ENCODE results near the gene NXN.
"Not testable (repeated sequence)": the region's sequence is repeated elsewhere in the genome, so short reads cannot be mapped to it uniquely, and the experiment has no call there.

The NXN gene

GRCh38 chr17:952592-952991 lies 27.0 kb downstream of the NXN start:
- peaks cover 33% of the 10 kb centered on the region for H3K27me3 Mint-ChIP-seq
- ATAC-seq (replicated peaks; ENCODE audit: extremely low read depth, poor library complexity, severe bottlenecking); H3K4me3 Mint-ChIP-seq; H3K36me3 Mint-ChIP-seq (ENCODE audit: insufficient read depth); DNase-seq (ENCODE audit: low spot score in 2 of 2); H3K4me1 Mint-ChIP-seq; H3K27ac Mint-ChIP-seq (ENCODE audit: low read depth); H3K9me3 Mint-ChIP-seq: not testable (repeated sequence)

DNA sequence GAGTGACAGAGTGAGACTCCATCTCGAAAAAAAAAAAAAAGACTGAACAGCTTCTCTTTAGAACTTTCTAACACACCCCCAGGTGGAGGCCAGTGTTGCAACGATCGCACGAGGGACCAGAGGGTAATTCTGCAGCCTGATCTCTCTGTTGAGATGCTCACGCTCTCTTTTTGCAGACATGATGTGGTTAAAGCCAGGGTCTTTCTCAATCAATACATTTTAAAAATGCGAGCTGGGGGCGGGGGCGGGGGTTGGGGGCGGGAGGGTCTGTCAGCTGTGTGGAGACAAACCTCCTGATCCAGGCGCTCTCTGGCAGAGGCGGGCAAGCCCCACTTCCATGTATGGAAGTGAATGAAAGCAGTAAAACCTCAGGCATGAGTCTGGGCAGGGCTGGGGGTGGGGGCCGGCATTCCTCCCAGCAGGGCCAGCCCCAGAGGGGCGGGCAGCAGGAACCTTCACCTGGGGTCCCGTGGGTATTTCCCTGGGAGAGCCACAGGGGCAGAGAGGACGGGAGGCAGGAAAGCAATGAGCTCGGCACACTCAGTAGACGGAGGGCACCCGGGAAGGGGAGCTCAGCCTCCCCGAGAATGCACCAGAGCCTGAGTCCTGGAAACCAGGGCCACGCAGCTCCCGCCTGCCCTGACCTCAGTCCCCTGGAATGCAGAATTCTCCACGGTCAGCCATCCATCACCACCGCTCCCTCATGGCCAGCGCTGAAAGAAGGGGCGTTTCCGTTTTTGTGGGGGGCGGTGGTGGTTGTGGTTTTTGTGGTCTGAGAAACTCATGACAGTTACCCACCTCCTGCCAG lies 28.0 kb downstream of the NXN start:
- no peak for DNase-seq (ENCODE audit: low spot score in 2 of 2)
- H3K27ac Mint-ChIP-seq (ENCODE audit: low read depth): no peak overlapping the region

GRCh38 chr17:949623-950303 lies 29.8 kb downstream of the NXN start:
- no peaks in the 10 kb centered on the region for H3K9me3 Mint-ChIP-seq
- ATAC-seq (replicated peaks; ENCODE audit: extremely low read depth, poor library complexity, severe bottlenecking) (no peak), DNase-seq (ENCODE audit: low spot score in 2 of 2) (no peak)
- no peak overlapping the region for H3K27ac Mint-ChIP-seq (ENCODE audit: low read depth)
- H3K4me1 Mint-ChIP-seq: no peaks in the 10 kb centered on the region
- peaks cover 30% of the 10 kb centered on the region for H3K27me3 Mint-ChIP-seq
- H3K4me3 Mint-ChIP-seq: no peak overlapping the region
- no peaks in the 10 kb centered on the region for H3K36me3 Mint-ChIP-seq (ENCODE audit: insufficient read depth)

More for the DNA sequence above, 28.0 kb downstream of the NXN start:
- H3K27me3 Mint-ChIP-seq: peaks cover 32% of the 10 kb centered on the region
- ATAC-seq (replicated peaks; ENCODE audit: extremely low read depth, poor library complexity, severe bottlenecking): no peak
- no peaks in the 10 kb centered on the region for H3K36me3 Mint-ChIP-seq (ENCODE audit: insufficient read depth)
- H3K4me3 Mint-ChIP-seq: no peak overlapping the region
- H3K4me1 Mint-ChIP-seq: no peaks in the 10 kb centered on the region
- no peaks in the 10 kb centered on the region for H3K9me3 Mint-ChIP-seq

- no peaks in the 10 kb centered on the region for H3K4me1 Mint-ChIP-seq
- DNase-seq (ENCODE audit: low spot score in 2 of 2): no peak
- peaks cover 24% of the 10 kb centered on the region for H3K27me3 Mint-ChIP-seq
- no peaks in the 10 kb centered on the region for H3K9me3 Mint-ChIP-seq
- H3K4me3 Mint-ChIP-seq: no peak overlapping the region
- H3K27ac Mint-ChIP-seq (ENCODE audit: low read depth): peak overlapping the region; percentile 56
- ATAC-seq (replicated peaks; ENCODE audit: extremely low read depth, poor library complexity, severe bottlenecking): no peak
- H3K36me3 Mint-ChIP-seq (ENCODE audit: insufficient read depth): no peaks in the 10 kb centered on the region
These were observed 31.2 kb downstream of the NXN start for GRCh38 chr17:948284-948852.

- DNase-seq (ENCODE audit: low spot score in 2 of 2): no peak
- Mint-ChIP-seq H3K27me3 (peaks cover 24% of the 10 kb centered on the region), H3K4me3 (no peak overlapping the region), H3K9me3 (no peaks in the 10 kb centered on the region), H3K36me3 (ENCODE audit: insufficient read depth) (no peaks in the 10 kb centered on the region), H3K4me1 (no peaks in the 10 kb centered on the region), H3K27ac (ENCODE audit: low read depth) (no peak overlapping the region)
- ATAC-seq (replicated peaks; ENCODE audit: extremely low read depth, poor library complexity, severe bottlenecking): no peak
These were observed 32.9 kb downstream of the NXN start for GRCh38 chr17:946510-947236.

GRCh38 chr17:945672-946071 lies 33.9 kb downstream of the NXN start:
- Mint-ChIP-seq H3K27me3 (peaks cover 21% of the 10 kb centered on the region), H3K36me3 (ENCODE audit: insufficient read depth) (no peaks in the 10 kb centered on the region), H3K27ac (ENCODE audit: low read depth) (no peak overlapping the region), H3K9me3 (no peaks in the 10 kb centered on the region), H3K4me1 (no peaks in the 10 kb centered on the region), H3K4me3 (no peak overlapping the region)
- ATAC-seq (replicated peaks; ENCODE audit: extremely low read depth, poor library complexity, severe bottlenecking) (no peak), DNase-seq (ENCODE audit: low spot score in 2 of 2) (no peak)

GRCh38 chr17:944266-944826 lies 35.2 kb downstream of the NXN start:
- Mint-ChIP-seq H3K4me1 (no peaks in the 10 kb centered on the region), H3K4me3 (no peak overlapping the region), H3K27ac (ENCODE audit: low read depth) (no peak overlapping the region), H3K36me3 (ENCODE audit: insufficient read depth) (no peaks in the 10 kb centered on the region), H3K27me3 (peaks cover 10% of the 10 kb centered on the region), H3K9me3 (no peaks in the 10 kb centered on the region)
- DNase-seq (ENCODE audit: low spot score in 2 of 2) (no peak), ATAC-seq (replicated peaks; ENCODE audit: extremely low read depth, poor library complexity, severe bottlenecking) (no peak)

DNA sequence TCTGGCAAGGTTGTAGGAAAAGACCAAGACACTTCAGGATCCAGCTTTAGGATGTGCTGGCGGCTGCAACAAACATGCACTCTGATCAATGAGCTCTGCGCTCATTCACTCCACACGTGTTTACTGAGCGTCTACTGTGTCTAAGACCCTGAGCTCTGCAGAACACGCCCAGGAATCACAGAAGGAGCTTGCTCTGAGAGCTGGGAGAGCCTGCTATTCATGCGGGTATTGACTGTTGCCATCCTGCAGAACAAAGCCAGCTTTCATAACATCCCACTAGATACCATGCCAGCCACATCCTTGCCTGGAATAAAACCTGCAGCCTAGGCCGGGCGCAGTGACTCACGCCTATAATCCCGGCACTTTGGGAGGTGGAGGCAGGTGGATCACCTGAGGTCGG lies 44.1 kb downstream of the NXN start:
- DNase-seq (ENCODE audit: low spot score in 2 of 2) (no peak), ATAC-seq (replicated peaks; ENCODE audit: extremely low read depth, poor library complexity, severe bottlenecking) (no peak)
- Mint-ChIP-seq H3K36me3 (ENCODE audit: insufficient read depth) (no peaks in the 10 kb centered on the region), H3K27me3 (peaks cover 44% of the 10 kb centered on the region), H3K27ac (ENCODE audit: low read depth) (no peak overlapping the region), H3K4me1 (no peaks in the 10 kb centered on the region), H3K9me3 (no peaks in the 10 kb centered on the region), H3K4me3 (no peak overlapping the region)

GRCh38 chr17:933312-934073 lies 46.1 kb downstream of the NXN start:
- no peak overlapping the region for H3K27ac Mint-ChIP-seq (ENCODE audit: low read depth)
- H3K9me3 Mint-ChIP-seq: no peaks in the 10 kb centered on the region
- no peaks in the 10 kb centered on the region for H3K4me1 Mint-ChIP-seq
- no peaks in the 10 kb centered on the region for H3K36me3 Mint-ChIP-seq (ENCODE audit: insufficient read depth)
- DNase-seq (ENCODE audit: low spot score in 2 of 2) (no peak), ATAC-seq (replicated peaks; ENCODE audit: extremely low read depth, poor library complexity, severe bottlenecking) (no peak)
- no peak overlapping the region for H3K4me3 Mint-ChIP-seq
- H3K27me3 Mint-ChIP-seq: peaks cover 42% of the 10 kb centered on the region

DNA sequence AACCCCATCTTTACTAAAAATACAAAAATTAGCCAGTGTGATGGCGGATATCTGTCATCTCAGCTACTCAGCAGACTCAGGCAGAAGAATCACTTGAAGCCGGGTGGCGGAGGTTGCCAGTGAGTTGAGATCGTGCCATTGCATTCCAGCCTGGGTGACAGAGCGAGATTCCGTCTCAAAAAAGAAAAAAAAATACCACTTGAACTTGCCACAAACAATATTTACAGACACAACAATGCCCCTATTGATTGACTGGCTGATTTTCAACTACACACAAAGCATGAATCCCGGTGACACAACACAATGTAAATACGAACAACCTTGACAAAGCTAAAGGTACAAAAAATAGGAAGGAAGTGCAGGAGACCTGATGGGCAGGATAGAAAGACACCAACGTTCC lies 49.3 kb downstream of the NXN start:
- Mint-ChIP-seq H3K4me1 (no peaks in the 10 kb centered on the region), H3K9me3 (no peaks in the 10 kb centered on the region), H3K4me3 (no peak overlapping the region), H3K27ac (ENCODE audit: low read depth) (no peak overlapping the region), H3K27me3 (peaks cover 53% of the 10 kb centered on the region), H3K36me3 (ENCODE audit: insufficient read depth) (no peaks in the 10 kb centered on the region)
- ATAC-seq (replicated peaks; ENCODE audit: extremely low read depth, poor library complexity, severe bottlenecking): no peak
- DNase-seq (ENCODE audit: low spot score in 2 of 2): no peak

- ATAC-seq (replicated peaks; ENCODE audit: extremely low read depth, poor library complexity, severe bottlenecking) (no peak), DNase-seq (ENCODE audit: low spot score in 2 of 2) (no peak)
- Mint-ChIP-seq H3K27me3 (peaks cover 60% of the 10 kb centered on the region), H3K4me3 (no peak overlapping the region), H3K9me3 (no peaks in the 10 kb centered on the region), H3K4me1 (no peaks in the 10 kb centered on the region), H3K36me3 (ENCODE audit: insufficient read depth) (no peaks in the 10 kb centered on the region), H3K27ac (ENCODE audit: low read depth) (no peak overlapping the region)
These were observed 50.0 kb downstream of the NXN start for GRCh38 chr17:929586-929985.

Measured in central memory CD8-positive, alpha-beta T cell (primary cell).